ENCODE measurements around the gene APOA5. TPM values are rescaled to one million over a fixed set of nuclear protein-coding genes. Genes with fewer than 3 reads are reported as not detected.
"Not testable (repeated sequence)": the region's sequence is repeated elsewhere in the genome, so short reads cannot be mapped to it uniquely, and the experiment has no call there.

The APOA5 gene
- total RNA-seq, 2 donors from 2014 or later, result not detected

DNA sequence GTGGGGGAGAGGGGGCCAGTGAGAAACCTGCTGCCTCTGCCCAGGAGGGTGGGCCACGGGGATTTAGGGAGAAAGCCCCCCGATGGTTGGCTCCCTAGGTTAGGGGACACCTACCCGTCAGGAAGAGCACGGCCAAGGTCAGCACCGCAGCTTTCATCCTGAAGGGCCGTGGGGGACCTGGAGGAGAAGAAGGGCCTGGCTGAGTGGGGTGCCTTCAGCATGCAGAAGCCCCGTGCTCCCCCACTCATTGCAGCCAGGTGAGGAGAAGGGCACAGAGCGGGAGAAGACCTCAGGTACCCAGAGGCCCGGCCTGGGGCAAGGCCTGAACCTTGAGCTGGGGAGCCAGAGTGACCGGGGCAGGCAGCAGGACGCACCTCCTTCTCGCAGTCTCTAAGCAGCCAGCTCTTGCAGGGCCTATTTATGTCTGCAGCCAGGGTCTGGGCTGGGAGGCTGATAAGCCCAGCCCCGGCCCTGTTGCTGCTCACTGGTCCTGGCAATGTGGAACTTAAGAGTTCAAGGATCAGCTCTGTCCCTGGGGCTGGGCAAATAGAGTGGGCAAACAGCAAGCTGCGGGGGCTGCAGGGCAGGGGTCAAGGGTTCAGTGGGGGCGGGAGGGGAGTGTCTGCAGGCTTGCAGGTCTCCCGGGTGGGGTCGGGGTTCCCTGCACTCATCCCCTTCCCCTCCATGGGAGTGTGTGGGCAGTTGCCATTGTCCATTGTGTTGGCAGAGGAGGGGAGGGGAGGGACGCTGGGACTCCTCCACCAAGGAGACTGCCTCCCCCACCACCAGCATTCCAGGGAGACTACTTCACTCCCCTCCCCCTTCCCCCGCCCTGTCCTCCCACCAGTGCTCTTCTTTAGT lies 45.8 kb upstream of the APOA5 start, which contains the start of gene APOA1:
TSS of gene APOA1 (minus strand) at position 392 of the 861 bp plus-strand sequence. CDS start at position 157, 235 bp downstream.
- H3K4me1 ChIP-seq (ENCODE audit: control insufficient read depth in 1 of 2, low read depth in 2 of 2), result peaks cover 10 to 17% of the 10 kb centered on the region in 2 donors

DNA sequence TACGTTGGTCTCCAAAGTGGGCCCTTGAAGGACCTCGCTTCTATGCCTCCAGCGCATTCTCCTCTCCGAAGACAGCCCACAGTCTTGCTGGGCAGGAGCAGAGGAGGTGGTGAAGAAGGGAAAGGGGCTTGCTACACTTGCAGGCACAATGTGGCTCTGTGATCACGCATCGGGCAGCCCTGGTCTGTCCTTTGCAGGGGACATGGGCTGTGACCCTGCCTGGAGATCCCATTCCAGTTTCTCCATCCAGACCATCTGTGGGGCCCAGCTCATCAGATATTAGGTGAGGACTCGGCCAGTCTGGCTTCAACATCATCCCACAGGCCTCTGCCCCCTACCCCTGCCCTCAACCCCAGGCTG lies 44.9 kb upstream of the APOA5 start:
- TF ChIP-seq, protein P1, sequence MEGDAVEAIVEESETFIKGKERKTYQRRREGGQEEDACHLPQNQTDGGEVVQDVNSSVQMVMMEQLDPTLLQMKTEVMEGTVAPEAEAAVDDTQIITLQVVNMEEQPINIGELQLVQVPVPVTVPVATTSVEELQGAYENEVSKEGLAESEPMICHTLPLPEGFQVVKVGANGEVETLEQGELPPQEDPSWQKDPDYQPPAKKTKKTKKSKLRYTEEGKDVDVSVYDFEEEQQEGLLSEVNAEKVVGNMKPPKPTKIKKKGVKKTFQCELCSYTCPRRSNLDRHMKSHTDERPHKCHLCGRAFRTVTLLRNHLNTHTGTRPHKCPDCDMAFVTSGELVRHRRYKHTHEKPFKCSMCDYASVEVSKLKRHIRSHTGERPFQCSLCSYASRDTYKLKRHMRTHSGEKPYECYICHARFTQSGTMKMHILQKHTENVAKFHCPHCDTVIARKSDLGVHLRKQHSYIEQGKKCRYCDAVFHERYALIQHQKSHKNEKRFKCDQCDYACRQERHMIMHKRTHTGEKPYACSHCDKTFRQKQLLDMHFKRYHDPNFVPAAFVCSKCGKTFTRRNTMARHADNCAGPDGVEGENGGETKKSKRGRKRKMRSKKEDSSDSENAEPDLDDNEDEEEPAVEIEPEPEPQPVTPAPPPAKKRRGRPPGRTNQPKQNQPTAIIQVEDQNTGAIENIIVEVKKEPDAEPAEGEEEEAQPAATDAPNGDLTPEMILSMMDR (IDR thresholded peaks at IDR 0.05), result no peak
- Histone ChIP-seq H3K27me3 (replicated peaks; ENCODE audit: insufficient read depth) (no peaks in the 10 kb centered on the region), H3K4me3 (no peak overlapping the region), H3K27ac (no peak overlapping the region), H3K4me1 (ENCODE audit: control insufficient read depth in 1 of 2, low read depth in 2 of 2) (peaks cover 10 to 17% of the 10 kb centered on the region in 2 donors), H3K36me3 (no peaks in the 10 kb centered on the region), H3K9me3 (no peaks in the 10 kb centered on the region)
- no peak for DNase-seq (ENCODE audit: low spot score)
- ATAC-seq (ENCODE audit: insufficient number of reproducible peaks, low FRiP score, low read depth), result no peak

More for the DNA sequence above, 45.8 kb upstream of the APOA5 start, which contains the start of gene APOA1:
- TF ChIP-seq, protein P1 (IDR thresholded peaks at IDR 0.05), result no peak
- ATAC-seq (ENCODE audit: insufficient number of reproducible peaks, low FRiP score, low read depth) (no peak), DNase-seq (ENCODE audit: low spot score) (no peak)
- no peaks in the 10 kb centered on the region for H3K36me3 ChIP-seq
- no peaks in the 10 kb centered on the region for H3K9me3 ChIP-seq
- no peak within 1 kb of the TSS for H3K4me3 ChIP-seq
- no peaks in the 10 kb centered on the region for H3K27me3 ChIP-seq (replicated peaks; ENCODE audit: insufficient read depth)
- H3K27ac ChIP-seq, result no peak within 1 kb of the TSS

GRCh38 chr11:116835791-116836631 lies 44.3 kb upstream of the APOA5 start:
- TF ChIP-seq, protein P1 (IDR thresholded peaks at IDR 0.05), result peak; percentile 49
- Histone ChIP-seq H3K4me3 (peak overlapping the region; percentile 67), H3K27ac (peak overlapping the region; percentile 58 to 84), H3K9me3 (no peaks in the 10 kb centered on the region), H3K27me3 (replicated peaks; ENCODE audit: insufficient read depth) (no peaks in the 10 kb centered on the region), H3K4me1 (ENCODE audit: control insufficient read depth in 1 of 2, low read depth in 2 of 2) (peaks cover 10 to 17% of the 10 kb centered on the region in 2 donors), H3K36me3 (no peaks in the 10 kb centered on the region)
- peak; percentile 85 for ATAC-seq (ENCODE audit: insufficient number of reproducible peaks, low FRiP score, low read depth)
- peak; percentile 43 for DNase-seq (ENCODE audit: low spot score)

DNA sequence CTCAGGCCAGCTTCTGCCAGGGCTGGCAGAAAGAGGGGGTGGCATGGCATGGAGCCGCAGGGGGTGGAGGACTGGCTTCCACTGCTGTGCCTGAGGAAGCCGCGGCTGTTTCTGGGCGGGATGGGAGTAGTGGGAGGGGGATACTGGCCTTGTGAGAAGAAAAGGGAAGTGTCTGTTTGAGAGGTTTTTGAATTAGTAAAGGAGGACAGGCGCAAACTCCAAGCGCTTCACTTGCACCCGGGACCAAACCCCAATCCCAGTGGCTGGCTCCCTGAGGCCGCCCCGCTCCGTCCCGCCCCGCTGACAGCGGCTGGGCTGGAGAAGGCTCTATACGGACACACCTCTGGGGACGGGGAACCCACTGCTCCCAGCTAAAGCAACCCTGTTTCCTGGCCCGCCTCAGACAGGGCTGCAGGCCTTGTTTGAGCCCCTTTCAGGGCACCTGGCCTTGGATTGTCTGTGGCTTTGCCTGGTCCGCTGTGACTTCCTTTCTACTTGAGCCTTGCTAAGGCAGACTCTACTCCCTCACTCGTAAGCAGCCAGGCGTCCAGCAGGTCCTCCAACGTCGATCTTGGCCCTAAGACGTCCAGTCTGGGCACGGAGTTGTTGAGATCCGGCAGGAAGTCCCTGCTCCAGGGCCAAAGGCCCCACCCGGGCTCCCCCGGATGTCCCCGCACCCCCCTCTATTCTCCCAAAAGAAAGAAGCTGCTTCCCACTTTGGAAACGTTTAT lies 43.5 kb upstream of the APOA5 start:
- TF ChIP-seq, protein P1 (IDR thresholded peaks at IDR 0.05), result no peak
- ATAC-seq (ENCODE audit: insufficient number of reproducible peaks, low FRiP score, low read depth), result no peak
- Histone ChIP-seq H3K9me3 (no peaks in the 10 kb centered on the region), H3K4me3 (peak overlapping the region; percentile 67), H3K27ac (peak overlapping the region; percentile 58 to 84), H3K4me1 (ENCODE audit: control insufficient read depth in 1 of 2, low read depth in 2 of 2) (peaks cover 10 to 17% of the 10 kb centered on the region in 2 donors), H3K27me3 (replicated peaks; ENCODE audit: insufficient read depth) (no peaks in the 10 kb centered on the region), H3K36me3 (no peaks in the 10 kb centered on the region)
- no peak for DNase-seq (ENCODE audit: low spot score)

DNA sequence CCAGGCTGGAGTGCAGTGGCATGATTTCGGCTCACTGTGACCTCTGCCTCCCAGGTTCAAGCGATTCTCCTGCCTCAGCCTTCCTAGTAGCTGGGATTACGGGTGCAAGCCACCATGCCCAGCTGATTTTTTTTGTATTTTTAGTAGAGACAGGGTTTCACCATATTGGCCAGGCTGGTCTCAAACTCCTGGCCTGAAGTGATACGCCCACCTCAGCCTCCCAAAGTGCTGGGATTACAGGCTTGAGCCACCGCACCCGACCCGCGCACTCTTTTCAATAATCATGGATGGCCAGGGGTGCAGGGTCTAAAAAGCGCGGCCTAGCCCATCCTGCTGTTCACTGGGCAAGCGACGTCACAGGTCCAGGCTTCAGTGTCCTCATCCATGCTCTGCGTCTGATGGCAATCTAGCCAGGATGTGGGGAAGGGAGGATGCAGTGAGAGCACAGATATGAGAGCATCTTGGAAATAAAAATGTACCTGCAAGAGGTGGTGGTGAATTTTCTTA lies 42.9 kb upstream of the APOA5 start:
- not testable (repeated sequence) for ATAC-seq (ENCODE audit: insufficient number of reproducible peaks, low FRiP score, low read depth); DNase-seq (ENCODE audit: low spot score); H3K27me3 ChIP-seq (replicated peaks; ENCODE audit: insufficient read depth); H3K4me3 ChIP-seq; H3K36me3 ChIP-seq; H3K9me3 ChIP-seq
- peaks cover 10 to 17% of the 10 kb centered on the region in 2 donors for H3K4me1 ChIP-seq (ENCODE audit: control insufficient read depth in 1 of 2, low read depth in 2 of 2)
- H3K27ac ChIP-seq, result peak overlapping the region in 1 of 2 donors; percentile 84

Measured in thoracic aorta (tissue), 2 donors.